Osteoblast (primary cell): Measurements from ENCODE around the gene PLEKHA6. TPM values are rescaled to one million over a fixed set of nuclear protein-coding genes. Genes with fewer than 3 reads are reported as not detected.

Experiments
- DNase-seq: peaks from one replicate; pipeline ENCODE4 v3.0.0; 2011; ENCODE audit warnings: low spot score, mixed read lengths; ENCODE audit not compliant: insufficient read length; ENCODE audit errors: missing footprints
- H2AFZ ChIP-seq: 2 replicates; pipeline ENCODE4 v1.6.0; 2011; ENCODE audit warnings: mild to moderate bottlenecking, low read length
- H3K27ac ChIP-seq: 2 replicates; pipeline ENCODE4 v1.5.1; 2011; ENCODE audit warnings: mild to moderate bottlenecking, low read depth, low read length, moderate library complexity
- H3K27me3 ChIP-seq: 2 replicates; pipeline ENCODE4 v1.6.0; 2012; ENCODE audit warnings: mild to moderate bottlenecking, control low read depth, inconsistent platforms, low read length, moderate library complexity; ENCODE audit not compliant: insufficient read depth
- H3K36me3 ChIP-seq: 2 replicates; pipeline ENCODE4 v1.5.1; 2011; ENCODE audit warnings: mild to moderate bottlenecking, low read length, control low read depth, moderate library complexity; ENCODE audit not compliant: insufficient read depth
- H3K4me1 ChIP-seq: 2 replicates; pipeline ENCODE4 v1.5.1; 2011; ENCODE audit warnings: mild to moderate bottlenecking, low read length, control low read depth, moderate library complexity; ENCODE audit not compliant: insufficient read depth
- H3K4me2 ChIP-seq: 2 replicates; pipeline ENCODE4 v1.6.0; 2011; ENCODE audit warnings: mild to moderate bottlenecking, low read length; ENCODE audit not compliant: insufficient read depth
- H3K4me3 ChIP-seq: fragments of 200-600 bp; sonication (generic); 3 replicates; pipeline ENCODE4 v1.5.1; 2012; ENCODE audit warnings: mild to moderate bottlenecking, low read length, inconsistent platforms; ENCODE audit not compliant: insufficient read depth
- H3K79me2 ChIP-seq: 2 replicates; pipeline ENCODE4 v1.6.0; 2012; ENCODE audit warnings: mild to moderate bottlenecking, low read length, control low read depth, inconsistent platforms; ENCODE audit not compliant: insufficient read depth
- H3K9me3 ChIP-seq: 2 replicates; pipeline ENCODE4 v1.5.1; 2011; ENCODE audit warnings: low read depth, low read length, control low read depth
- H4K20me1 ChIP-seq: 2 replicates; pipeline ENCODE4 v1.6.0; 2012; ENCODE audit warnings: mild to moderate bottlenecking, low read length, control low read depth; ENCODE audit not compliant: insufficient read depth
- CTCF ChIP-seq: IDR thresholded peaks from 2 replicates; pipeline ENCODE4 v1.5.1; 2011; ENCODE audit warnings: mild to moderate bottlenecking, low read depth, low read length, moderate library complexity; ENCODE audit errors: extremely low read depth
- total RNA-seq: library from RNA; depleted of rRNA; stranded (reverse); fragments of >200 nt; gene quantifications from 2 replicates; pipeline ENCODE4 v1.2.3, GENCODE V29; 2012

PLEKHA6 gene
- total RNA-seq, 1 donor = 0.36 TPM

DNA sequence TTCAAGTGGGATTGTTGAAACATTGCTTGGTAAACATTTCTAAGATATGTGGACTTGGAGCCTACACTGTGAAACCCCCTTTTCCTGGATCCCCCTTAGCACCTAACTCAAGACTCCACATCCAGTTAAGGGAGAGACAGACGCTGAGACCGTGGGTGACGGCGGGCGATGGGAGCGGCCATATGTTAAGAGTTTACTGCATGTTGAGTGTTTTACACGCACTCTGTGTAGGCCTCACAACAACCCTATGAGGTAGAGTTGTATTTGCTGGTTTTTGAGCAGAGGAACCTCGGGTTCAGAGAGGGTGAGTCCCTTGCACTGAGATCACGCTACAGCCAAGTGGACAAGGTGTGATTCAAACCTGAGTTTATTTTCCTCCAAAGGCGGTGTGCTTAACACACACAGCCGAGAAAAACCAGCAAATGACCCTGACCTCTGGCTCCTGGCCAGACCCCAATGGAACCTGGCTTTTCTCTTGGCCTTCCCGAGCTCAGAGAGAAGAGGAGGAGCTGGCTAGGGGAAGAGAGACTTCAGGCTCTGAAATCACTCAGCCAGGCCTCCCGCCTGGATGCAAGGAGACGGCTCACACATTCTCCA is 99.0 kb downstream of the PLEKHA6 start:
- H3K4me2 ChIP-seq = no peak overlapping the region
- no peak overlapping the region for H3K27ac ChIP-seq
- no peaks in the 10 kb centered on the region for H3K79me2 ChIP-seq
- H3K9me3 ChIP-seq = no peaks in the 10 kb centered on the region
- H3K4me1 ChIP-seq = peaks cover 15% of the 10 kb centered on the region
- H2AFZ ChIP-seq = no peak overlapping the region
- no peaks in the 10 kb centered on the region for H3K36me3 ChIP-seq
- peaks cover 29% of the 10 kb centered on the region for H3K27me3 ChIP-seq
- no peak for TF ChIP-seq CTCF
- H3K4me3 ChIP-seq = no peak overlapping the region
- no peaks in the 10 kb centered on the region for H4K20me1 ChIP-seq
- no peak for DNase-seq

- DNase-seq = peak; percentile 42
- Histone ChIP-seq H3K79me2 (no peaks in the 10 kb centered on the region), H3K4me3 (no peak overlapping the region), H2AFZ (no peak overlapping the region), H3K9me3 (no peaks in the 10 kb centered on the region), H3K27ac (no peak overlapping the region), H3K36me3 (no peaks in the 10 kb centered on the region), H4K20me1 (no peaks in the 10 kb centered on the region), H3K4me2 (no peak overlapping the region), H3K27me3 (peaks cover 25% of the 10 kb centered on the region), H3K4me1 (peaks cover 19% of the 10 kb centered on the region)
- no peak for TF ChIP-seq CTCF
These were observed 99.9 kb downstream of the PLEKHA6 start for GRCh38 chr1:204259782-204260181.

DNA sequence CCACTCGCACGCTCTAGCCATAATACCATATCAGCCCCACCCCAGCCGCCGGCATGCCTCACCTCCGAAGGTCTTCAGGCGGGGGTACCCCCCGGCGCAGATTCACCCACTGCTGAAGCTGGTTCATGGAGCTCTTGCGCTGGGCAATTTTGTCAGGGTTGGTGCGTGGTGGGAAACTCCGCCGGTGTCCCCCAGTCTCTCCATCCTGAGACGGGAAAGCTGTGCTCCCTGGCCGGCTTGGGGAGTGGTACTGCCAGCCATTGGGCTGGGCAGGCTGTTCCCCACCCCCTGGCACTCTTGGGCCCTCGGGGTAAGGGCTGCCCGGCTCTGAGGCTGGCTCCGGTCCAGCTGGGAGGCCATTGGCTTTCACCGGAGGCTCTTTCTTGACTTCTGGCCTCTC is 100.5 kb downstream of the PLEKHA6 start:
- no peaks in the 10 kb centered on the region for H4K20me1 ChIP-seq
- H3K27ac ChIP-seq = no peak overlapping the region
- H3K36me3 ChIP-seq = no peaks in the 10 kb centered on the region
- peaks cover 19% of the 10 kb centered on the region for H3K4me1 ChIP-seq
- no peaks in the 10 kb centered on the region for H3K79me2 ChIP-seq
- no peak overlapping the region for H2AFZ ChIP-seq
- peak; percentile 56 for DNase-seq
- no peak overlapping the region for H3K4me2 ChIP-seq
- no peak overlapping the region for H3K4me3 ChIP-seq
- TF ChIP-seq CTCF = no peak
- no peaks in the 10 kb centered on the region for H3K9me3 ChIP-seq
- H3K27me3 ChIP-seq = peaks cover 20% of the 10 kb centered on the region

DNA sequence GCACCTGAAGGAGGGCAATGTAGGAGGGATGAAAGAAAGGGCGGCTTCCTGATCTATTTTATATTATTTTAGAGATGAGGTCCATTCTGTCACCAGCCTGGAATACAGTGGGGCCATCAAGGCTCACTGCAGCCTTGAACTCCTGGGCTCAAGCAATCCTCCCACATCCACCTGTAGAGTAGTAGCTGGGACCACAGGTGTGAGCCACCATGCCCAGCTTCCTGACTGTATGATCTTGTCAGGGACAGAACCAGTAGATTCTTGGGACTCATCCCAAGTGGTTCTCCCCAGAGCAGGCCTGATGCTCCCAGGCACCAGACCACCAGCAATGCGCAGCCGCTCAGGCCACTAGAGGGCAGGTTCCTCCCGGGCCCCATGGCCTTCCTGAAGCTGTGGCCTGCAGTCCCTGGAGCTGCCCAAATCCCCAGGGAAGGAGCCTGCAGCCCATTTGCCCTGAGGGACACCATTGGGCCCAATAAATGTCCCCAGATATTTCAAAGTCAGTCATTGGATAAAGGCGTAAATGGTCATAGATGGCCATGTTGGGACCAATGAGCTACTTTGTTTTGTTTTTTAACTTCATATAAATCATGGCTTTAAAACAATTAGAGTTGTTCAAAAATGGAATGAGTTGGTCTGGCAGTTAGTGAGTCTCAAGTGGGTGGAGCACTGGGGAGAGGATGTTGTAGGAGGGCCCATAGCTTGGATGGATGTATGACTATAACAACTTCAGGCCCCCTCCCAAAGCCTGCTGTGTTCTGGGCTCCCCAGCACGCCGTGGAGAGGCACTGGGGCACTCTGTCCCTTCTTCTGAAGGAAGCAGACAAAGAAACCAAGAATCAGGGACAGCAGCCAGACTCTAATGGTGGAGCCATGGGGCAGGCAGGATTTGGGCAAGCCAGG is 101.3 kb downstream of the PLEKHA6 start:
- H4K20me1 ChIP-seq = no peaks in the 10 kb centered on the region
- peak; percentile 93 for DNase-seq
- no peak overlapping the region for H3K4me3 ChIP-seq
- H3K9me3 ChIP-seq = no peaks in the 10 kb centered on the region
- H3K27me3 ChIP-seq = peaks cover 12% of the 10 kb centered on the region
- no peaks in the 10 kb centered on the region for H3K36me3 ChIP-seq
- TF ChIP-seq CTCF = peak; percentile 74
- H3K4me1 ChIP-seq = peaks cover 19% of the 10 kb centered on the region
- H2AFZ ChIP-seq = no peak overlapping the region
- no peak overlapping the region for H3K4me2 ChIP-seq
- no peak overlapping the region for H3K27ac ChIP-seq
- no peaks in the 10 kb centered on the region for H3K79me2 ChIP-seq
